Tibial nerve (tissue), 3 donors: Measurements from ENCODE around the gene CASZ1.

ENCODE experiments used
- POLR2A ChIP-seq, 2 donors: fragments of 450-650 bp; IDR thresholded peaks; one replicate each; pipeline ENCODE4 v1.6.1; 2017; ENCODE audit warnings: antibody characterized with exemption in 2 of 2, mild to moderate bottlenecking in 2 of 2, moderate library complexity in 2 of 2
- TF ChIP-seq, protein P1 (sequence below), 5 experiments: fragments of 200-600 bp in 3 of 5; fragments of 450-650 bp in 2 of 5; sonication (generic) in 3 of 5; IDR thresholded peaks; one replicate each; pipeline ENCODE4 v1.5.1; 2016 to 2019; ENCODE audit warnings: antibody characterized with exemption in 5 of 5, mild to moderate bottlenecking in 3 of 5, moderate library complexity in 2 of 5

- no peak for TF ChIP-seq POLR2A (IDR thresholded peaks at IDR 0.05)
- TF ChIP-seq, protein P1, sequence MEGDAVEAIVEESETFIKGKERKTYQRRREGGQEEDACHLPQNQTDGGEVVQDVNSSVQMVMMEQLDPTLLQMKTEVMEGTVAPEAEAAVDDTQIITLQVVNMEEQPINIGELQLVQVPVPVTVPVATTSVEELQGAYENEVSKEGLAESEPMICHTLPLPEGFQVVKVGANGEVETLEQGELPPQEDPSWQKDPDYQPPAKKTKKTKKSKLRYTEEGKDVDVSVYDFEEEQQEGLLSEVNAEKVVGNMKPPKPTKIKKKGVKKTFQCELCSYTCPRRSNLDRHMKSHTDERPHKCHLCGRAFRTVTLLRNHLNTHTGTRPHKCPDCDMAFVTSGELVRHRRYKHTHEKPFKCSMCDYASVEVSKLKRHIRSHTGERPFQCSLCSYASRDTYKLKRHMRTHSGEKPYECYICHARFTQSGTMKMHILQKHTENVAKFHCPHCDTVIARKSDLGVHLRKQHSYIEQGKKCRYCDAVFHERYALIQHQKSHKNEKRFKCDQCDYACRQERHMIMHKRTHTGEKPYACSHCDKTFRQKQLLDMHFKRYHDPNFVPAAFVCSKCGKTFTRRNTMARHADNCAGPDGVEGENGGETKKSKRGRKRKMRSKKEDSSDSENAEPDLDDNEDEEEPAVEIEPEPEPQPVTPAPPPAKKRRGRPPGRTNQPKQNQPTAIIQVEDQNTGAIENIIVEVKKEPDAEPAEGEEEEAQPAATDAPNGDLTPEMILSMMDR (IDR thresholded peaks at IDR 0.05), result no peak
Observed at GRCh38 chr1:10739589-10739988, 56.9 kb downstream of the CASZ1 start.
